NCI-H1436 treated with DMSO at 0.1 percent for 48 hours (cell line): Measurements from ENCODE around the gene AHCYL2.
"Not testable (repeated sequence)": the region's sequence is repeated elsewhere in the genome, so short reads cannot be mapped to it uniquely, and the experiment has no call there.

Source experiments
- DNase-seq: peaks from one replicate; lab custom pipeline; 2025; lab: John Stamatoyannopoulos, UW

AHCYL2 gene

GRCh38 chr7:129385116-129385515 is 160.3 kb downstream of the AHCYL2 start:
- DNase-seq: no peak

- no peak for DNase-seq
These were observed 160.8 kb downstream of the AHCYL2 start for GRCh38 chr7:129385598-129385997.

DNA sequence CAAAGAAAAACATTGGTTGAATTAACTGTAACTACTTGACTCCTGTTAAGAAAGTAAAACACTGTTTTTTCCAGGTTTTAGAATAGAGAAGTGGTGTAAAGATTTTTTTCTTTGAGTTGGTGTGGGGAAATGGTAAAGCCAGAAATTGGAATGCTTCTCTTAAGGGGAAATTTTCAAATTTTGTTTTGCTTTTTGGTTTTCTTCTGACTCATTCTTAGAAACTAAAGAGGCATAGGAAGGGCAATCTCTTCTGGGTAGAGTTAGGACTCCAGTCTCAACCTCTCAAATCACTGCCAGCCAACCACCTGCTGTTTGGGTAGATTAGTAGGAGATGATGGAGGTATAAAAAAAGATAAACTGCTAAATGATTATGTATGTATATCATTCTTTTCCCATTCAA is 161.7 kb downstream of the AHCYL2 start:
- DNase-seq: no peak

DNA sequence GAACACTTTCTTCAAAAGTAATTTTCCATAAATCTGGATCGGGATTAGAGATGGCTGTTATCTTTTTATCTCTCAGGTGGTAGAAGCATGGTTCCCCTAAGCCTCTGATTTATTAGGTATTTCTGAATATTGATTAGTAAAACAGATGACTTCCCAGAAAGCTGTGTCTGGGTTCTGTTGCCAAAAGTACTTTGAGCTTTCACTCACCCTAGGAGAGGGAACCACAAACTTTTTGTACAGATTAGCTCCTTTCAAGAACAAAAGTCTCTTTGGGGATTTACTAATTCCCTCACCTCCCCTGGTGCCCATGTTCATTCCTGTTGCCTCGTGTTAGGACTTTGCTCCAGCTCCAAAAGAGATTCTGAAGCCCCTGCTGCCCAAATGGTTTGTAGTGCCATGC is 162.7 kb downstream of the AHCYL2 start:
- DNase-seq: no peak

- no peak for DNase-seq
These were observed 163.7 kb downstream of the AHCYL2 start for GRCh38 chr7:129388333-129389098.

- no peak for DNase-seq
These were observed 165.0 kb downstream of the AHCYL2 start for GRCh38 chr7:129389829-129390228.

GRCh38 chr7:129390314-129390713 is 165.5 kb downstream of the AHCYL2 start:
- DNase-seq: no peak

- no peak for DNase-seq
These were observed 166.8 kb downstream of the AHCYL2 start for GRCh38 chr7:129391546-129392171.

- DNase-seq: no peak
These were observed 168.4 kb downstream of the AHCYL2 start for GRCh38 chr7:129393255-129393654.

DNA sequence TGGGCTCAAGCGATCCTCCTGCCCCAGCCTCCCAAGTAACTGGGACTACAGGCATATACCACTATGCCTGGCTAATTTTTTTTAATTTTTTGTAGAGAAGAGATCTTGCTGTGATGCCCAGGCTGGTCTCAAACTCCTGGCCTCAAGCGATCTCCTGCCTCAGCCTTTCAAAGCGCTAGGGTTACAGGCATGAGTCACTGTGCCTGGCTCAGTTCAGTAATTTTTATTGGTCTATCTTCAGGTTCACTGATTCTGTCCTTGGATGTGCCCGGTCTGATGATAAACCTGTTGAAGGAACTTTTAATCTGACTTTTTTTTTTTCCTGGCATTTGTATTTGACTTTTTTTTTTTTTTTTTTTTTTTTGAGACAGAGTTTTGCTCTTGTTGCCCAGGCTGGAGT is 169.3 kb downstream of the AHCYL2 start:
- no peak for DNase-seq

GRCh38 chr7:129394982-129395914 is 170.4 kb downstream of the AHCYL2 start:
- no peak for DNase-seq

GRCh38 chr7:129401228-129401966 is 176.6 kb downstream of the AHCYL2 start:
- DNase-seq: no peak

DNA sequence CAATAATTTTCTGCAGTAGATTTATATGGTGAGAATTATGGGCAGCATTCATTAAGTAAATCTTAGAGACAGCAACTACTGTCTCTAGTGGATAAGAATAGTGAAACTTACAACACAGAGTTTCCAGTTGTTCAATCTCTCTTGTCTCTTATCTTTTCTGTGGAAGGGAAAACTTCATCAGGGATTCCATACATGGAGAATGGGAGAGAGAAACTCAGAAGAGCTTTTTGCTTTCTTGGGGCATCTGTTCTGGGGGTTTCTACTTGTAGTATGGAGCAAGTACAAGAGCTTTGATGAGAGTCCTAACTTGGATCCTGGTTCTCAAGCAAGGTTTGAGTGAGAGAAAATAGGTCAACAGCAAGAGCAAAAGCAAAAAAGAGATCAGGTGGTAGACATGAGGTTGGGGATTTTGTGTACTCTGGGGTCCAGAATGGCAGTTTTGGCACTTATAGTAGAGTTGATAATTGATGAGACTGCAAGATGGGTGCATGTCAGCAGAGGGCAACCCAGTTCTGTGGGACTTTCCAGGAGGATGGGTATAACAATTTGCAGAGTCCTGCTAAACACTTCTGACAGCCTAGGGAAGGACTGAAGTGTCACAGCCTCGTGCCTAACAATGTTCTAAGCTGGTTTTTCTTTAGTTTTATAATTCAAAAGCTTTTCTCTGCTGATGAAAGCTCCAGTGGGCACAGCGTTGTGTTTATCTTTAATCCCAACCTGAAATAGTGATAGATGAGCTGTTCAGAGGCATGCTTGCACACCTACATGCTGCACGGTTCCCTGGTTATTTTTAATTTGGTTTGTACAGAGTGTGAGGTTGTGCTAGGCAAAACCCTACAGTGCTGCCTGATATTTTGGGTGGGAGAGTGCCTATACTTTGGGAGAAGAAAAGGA is 177.4 kb downstream of the AHCYL2 start:
- no peak for DNase-seq

DNA sequence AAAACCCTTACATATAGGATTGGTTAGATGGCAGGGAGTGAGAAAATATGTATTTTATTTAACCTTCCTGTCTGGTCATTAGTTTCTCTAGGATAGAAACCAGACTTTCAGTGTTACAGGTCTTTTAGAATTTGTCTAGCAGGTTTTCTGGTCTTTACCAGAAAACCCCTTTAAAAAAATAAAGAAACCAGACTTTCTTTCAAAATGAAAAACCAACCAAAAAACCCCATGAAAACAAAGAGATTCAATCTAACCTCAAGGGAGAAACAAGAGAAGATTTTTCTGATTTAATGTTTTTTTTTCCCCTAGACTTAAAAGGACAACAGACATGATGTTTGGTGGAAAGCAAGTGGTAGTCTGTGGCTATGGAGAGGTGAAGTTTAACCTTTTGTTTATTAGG is 180.7 kb downstream of the AHCYL2 start:
- DNase-seq: no peak

- not testable (repeated sequence) for DNase-seq
These were observed 185.4 kb downstream of the AHCYL2 start for GRCh38 chr7:129410238-129410637.

DNA sequence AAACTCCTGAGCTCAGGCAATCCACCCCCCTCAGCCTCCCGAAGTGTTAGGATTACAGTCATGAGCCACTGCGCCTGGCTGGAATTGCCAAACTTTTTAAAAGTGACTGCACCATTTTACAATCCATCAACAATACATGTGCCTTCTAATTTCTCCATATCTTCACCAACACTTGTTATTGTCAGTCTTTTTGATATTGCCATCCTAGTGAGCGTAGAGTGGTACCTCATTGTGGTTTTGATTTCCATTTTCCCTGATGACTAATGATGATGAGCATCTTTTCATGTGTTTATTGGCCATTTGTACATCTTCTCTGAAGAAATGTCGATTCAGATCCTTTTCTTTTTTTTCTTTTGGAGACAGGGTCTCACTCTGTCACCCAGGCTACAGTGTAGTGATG is 187.7 kb downstream of the AHCYL2 start:
- no peak for DNase-seq

DNA sequence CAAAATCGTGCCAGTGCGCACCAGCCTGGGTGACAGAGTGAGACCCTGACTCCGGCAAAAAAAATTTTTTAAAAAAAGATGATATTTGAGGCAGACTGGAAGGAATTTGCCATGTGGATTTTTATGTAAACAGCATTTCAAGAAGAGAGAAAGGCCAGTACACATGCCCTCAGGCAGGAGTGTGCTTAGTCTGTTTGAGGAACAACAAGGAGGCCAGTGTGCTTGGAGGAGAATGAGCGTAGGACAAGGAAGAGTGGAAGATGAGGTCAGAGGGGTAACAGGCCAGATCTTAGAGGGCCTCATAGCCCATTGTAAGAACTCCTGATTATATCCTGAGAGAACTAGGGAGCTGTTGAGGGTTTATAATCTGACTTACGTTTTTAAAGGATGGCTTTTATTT is 192.2 kb downstream of the AHCYL2 start:
- no peak for DNase-seq

DNA sequence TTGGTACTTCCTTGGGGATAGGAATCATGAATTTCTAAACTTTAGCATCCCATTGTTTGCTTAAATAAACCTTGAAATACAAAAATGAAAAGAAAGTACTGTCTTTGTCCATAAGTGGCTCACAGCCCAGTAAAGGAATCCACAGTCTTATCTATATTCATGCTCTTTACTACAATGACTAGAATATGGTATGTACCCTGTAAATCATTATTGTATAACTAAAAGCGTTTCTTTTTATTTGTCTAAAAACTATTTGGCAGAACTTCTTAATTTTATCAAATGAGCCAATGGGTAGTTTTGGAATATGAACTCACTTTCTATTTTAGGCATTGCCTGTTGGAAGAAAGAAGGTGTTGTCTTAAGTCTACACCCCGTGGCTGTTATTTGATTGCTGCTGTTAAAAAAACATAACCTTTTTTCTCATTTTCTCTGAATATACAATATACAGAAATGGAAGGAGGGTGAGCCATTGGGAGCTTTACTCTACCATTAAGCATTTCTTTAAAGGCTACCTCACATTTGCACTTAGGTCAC is 197.0 kb downstream of the AHCYL2 start:
- no peak for DNase-seq

GRCh38 chr7:129422727-129423126 is 197.9 kb downstream of the AHCYL2 start:
- DNase-seq: no peak

DNA sequence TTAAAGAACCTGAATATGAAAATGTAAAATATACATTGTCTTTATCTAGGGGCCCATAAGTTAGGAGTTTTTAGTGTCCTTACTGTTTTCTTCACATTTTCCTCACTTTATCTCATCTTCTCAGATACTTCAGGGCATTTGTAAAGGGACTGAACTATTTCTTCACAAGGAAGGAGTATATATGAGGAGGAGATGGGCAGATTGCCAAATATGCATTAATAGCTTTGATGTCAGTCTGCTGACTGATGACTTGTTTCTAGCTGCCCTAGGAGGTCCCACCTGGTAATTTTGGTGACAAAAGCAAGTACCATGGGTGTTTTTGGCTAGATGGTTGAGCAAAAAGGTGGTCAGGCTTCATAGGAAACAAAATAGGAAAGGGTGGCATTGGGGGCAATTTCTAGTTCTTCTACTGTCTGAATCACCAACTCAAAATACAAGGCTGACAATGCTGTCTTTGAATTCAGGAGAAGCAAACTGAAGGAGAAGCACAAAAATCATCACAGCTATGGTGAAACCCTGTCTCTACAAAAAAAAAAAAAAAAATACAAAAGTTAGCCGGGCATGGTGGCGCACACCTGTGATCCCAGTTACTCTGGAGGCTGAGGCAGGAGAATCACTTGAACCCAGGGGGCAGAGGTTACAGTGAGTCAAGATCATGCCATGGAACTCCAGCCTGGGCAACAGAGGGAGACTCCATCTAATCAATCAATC is 199.0 kb downstream of the AHCYL2 start:
- DNase-seq: no peak
